Measurements from ENCODE around the gene SLC22A23. TPM values are rescaled to one million over a fixed set of nuclear protein-coding genes. Genes with fewer than 3 reads are reported as not detected.

The SLC22A23 gene
- polyA plus RNA-seq, 1 donor (not counting 4 experiments of a cell fraction or from before 2014, with no cell fraction given): 4.3 TPM

DNA sequence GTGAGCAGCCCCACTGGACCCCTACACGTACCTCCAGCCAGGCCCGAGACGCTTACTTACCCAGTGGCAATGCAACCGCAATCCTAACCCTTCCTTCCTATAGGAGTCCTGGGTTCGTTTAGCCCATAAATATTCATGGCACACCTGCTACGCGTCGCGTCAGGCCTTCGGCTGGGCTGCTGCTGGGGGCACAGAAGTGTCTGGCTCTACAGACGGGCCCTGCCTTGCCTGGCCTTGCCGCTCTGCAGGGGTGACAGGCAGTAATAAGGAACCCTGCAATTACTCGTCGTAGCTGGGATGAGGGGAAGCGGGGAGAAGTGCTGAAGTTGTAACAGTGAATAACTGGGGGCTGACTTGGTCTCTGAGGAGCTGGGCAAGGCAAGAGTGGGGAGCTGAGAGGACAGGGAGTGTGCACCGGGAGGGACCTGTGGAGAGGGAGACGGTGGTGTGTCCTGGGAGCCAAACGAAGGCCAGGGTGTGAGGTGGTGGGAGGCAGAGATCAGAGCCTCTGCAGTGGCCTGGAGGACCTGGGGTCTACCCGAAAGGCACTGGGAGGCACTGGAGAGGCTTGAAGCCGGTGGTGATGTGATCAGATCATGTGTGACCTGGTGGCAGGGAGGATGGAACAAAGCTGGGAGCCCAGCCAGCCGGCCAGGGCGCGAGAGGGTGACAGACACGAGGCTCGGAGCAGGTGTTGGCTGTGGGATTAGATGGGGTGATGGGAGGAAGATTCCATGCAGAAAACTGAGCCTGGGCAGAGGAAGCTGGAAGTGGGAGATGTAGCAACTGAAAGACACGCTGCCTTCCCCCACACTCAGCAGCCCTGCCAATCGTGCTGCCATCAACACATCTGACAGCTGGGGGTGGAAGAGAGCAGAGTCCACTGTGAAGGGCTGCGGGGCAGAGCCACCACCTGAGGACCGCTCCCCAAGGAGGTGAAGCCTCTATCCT, 161.7 kb downstream of the SLC22A23 start:
- Histone ChIP-seq H3K79me2 (ENCODE audit: control insufficient read depth, insufficient read depth, low read length) (no peaks in the 10 kb centered on the region), H3K4me3 (ENCODE audit: control insufficient read depth in 2 of 3, extremely low read depth in 1 of 3, insufficient read depth in 2 of 3, low read depth in 1 of 3, low read length in 3 of 3) (no peak overlapping the region), H3K9me1 (ENCODE audit: control insufficient read depth, extremely low read depth, insufficient read depth, low read length) (no peaks in the 10 kb centered on the region), H3K9ac (ENCODE audit: control insufficient read depth, extremely low read depth, insufficient read depth, low read length) (no peak overlapping the region), H3K4me2 (ENCODE audit: control insufficient read depth, extremely low read depth, insufficient read depth, low read depth, low read length) (no peak overlapping the region), H3K36me3 (ENCODE audit: control insufficient read depth in 2 of 2, extremely low read depth in 1 of 2, insufficient read depth in 2 of 2, low read length in 2 of 2) (peaks cover 0 to 9% of the 10 kb centered on the region in 2 experiments), H3K9me3 (ENCODE audit: control insufficient read depth, low read depth, low read length) (no peaks in the 10 kb centered on the region), H3K4me1 (ENCODE audit: control insufficient read depth, extremely low read depth, insufficient read depth, low read length) (no peaks in the 10 kb centered on the region), H3K27ac (ENCODE audit: control insufficient read depth, insufficient read depth, low read length) (no peak overlapping the region), H2AFZ (ENCODE audit: control insufficient read depth, low read length) (no peak overlapping the region), H3K27me3 (ENCODE audit: control insufficient read depth, extremely low read depth, insufficient read depth, low read length) (no peaks in the 10 kb centered on the region), H4K20me1 (ENCODE audit: control insufficient read depth, extremely low read depth, insufficient read depth, low read length) (no peaks in the 10 kb centered on the region)
- FAIRE-seq: no peak
- TF ChIP-seq, protein P1, sequence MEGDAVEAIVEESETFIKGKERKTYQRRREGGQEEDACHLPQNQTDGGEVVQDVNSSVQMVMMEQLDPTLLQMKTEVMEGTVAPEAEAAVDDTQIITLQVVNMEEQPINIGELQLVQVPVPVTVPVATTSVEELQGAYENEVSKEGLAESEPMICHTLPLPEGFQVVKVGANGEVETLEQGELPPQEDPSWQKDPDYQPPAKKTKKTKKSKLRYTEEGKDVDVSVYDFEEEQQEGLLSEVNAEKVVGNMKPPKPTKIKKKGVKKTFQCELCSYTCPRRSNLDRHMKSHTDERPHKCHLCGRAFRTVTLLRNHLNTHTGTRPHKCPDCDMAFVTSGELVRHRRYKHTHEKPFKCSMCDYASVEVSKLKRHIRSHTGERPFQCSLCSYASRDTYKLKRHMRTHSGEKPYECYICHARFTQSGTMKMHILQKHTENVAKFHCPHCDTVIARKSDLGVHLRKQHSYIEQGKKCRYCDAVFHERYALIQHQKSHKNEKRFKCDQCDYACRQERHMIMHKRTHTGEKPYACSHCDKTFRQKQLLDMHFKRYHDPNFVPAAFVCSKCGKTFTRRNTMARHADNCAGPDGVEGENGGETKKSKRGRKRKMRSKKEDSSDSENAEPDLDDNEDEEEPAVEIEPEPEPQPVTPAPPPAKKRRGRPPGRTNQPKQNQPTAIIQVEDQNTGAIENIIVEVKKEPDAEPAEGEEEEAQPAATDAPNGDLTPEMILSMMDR (optimal IDR thresholded peaks at IDR 0.05 in 1 of 3, IDR thresholded peaks at IDR 0.05 in 1 of 3, conservative IDR thresholded peaks at IDR 0.05 in 1 of 3; ENCODE audit: extremely low read depth in 1 of 3, insufficient read depth in 2 of 3, low read length in 3 of 3): peak in 1 of 3 experiments; percentile 20
- no peak for TF ChIP-seq EZH2 (IDR thresholded peaks at IDR 0.05; ENCODE audit: low read length)
- no peak for DNase-seq (ENCODE audit: low read depth, low spot score)
- dilution Hi-C loops (cut with MboI; ENCODE audit: extremely low pct_ligation_motif_present, low sequenced_read_pairs): no loop called here

DNA sequence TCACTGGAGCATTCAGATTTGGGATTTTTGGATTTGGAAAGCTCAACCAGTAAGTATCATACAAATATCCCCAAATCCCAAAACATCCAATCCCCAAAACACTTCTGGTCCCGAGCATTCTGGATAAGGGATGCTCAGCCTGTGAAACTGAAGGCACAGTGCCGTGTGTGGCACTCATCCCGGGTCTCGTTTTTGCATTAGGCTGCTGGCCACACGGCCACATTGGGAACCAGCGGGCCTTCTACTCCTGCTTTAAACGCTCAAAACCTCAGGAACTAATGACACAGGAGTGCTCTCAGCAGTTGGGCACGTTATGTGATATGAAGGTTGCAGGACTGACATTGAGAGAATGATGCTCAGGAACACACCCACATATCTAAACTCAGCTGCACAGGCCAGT, 162.5 kb downstream of the SLC22A23 start:
- Histone ChIP-seq H3K4me3 (ENCODE audit: control insufficient read depth in 2 of 3, extremely low read depth in 1 of 3, insufficient read depth in 2 of 3, low read depth in 1 of 3, low read length in 3 of 3) (no peak overlapping the region), H3K79me2 (ENCODE audit: control insufficient read depth, insufficient read depth, low read length) (no peaks in the 10 kb centered on the region), H4K20me1 (ENCODE audit: control insufficient read depth, extremely low read depth, insufficient read depth, low read length) (no peaks in the 10 kb centered on the region), H3K27ac (ENCODE audit: control insufficient read depth, insufficient read depth, low read length) (no peak overlapping the region), H2AFZ (ENCODE audit: control insufficient read depth, low read length) (no peak overlapping the region), H3K36me3 (ENCODE audit: control insufficient read depth in 2 of 2, extremely low read depth in 1 of 2, insufficient read depth in 2 of 2, low read length in 2 of 2) (peaks cover 0 to 9% of the 10 kb centered on the region in 2 experiments), H3K9me3 (ENCODE audit: control insufficient read depth, low read depth, low read length) (no peaks in the 10 kb centered on the region), H3K9me1 (ENCODE audit: control insufficient read depth, extremely low read depth, insufficient read depth, low read length) (no peaks in the 10 kb centered on the region), H3K27me3 (ENCODE audit: control insufficient read depth, extremely low read depth, insufficient read depth, low read length) (no peaks in the 10 kb centered on the region), H3K4me1 (ENCODE audit: control insufficient read depth, extremely low read depth, insufficient read depth, low read length) (no peaks in the 10 kb centered on the region), H3K9ac (ENCODE audit: control insufficient read depth, extremely low read depth, insufficient read depth, low read length) (no peak overlapping the region), H3K4me2 (ENCODE audit: control insufficient read depth, extremely low read depth, insufficient read depth, low read depth, low read length) (no peak overlapping the region)
- FAIRE-seq (no peak), DNase-seq (ENCODE audit: low read depth, low spot score) (no peak)
- dilution Hi-C loops (cut with MboI; ENCODE audit: extremely low pct_ligation_motif_present, low sequenced_read_pairs): no loop called here
- no peak for TF ChIP-seq EZH2 (IDR thresholded peaks at IDR 0.05; ENCODE audit: low read length)
- TF ChIP-seq, protein P1 (optimal IDR thresholded peaks at IDR 0.05 in 1 of 3, IDR thresholded peaks at IDR 0.05 in 1 of 3, conservative IDR thresholded peaks at IDR 0.05 in 1 of 3; ENCODE audit: extremely low read depth in 1 of 3, insufficient read depth in 2 of 3, low read length in 3 of 3): no peak

Measured in keratinocyte (primary cell).